ENCODE results near the gene SEL1L2. TPM values are rescaled to one million over a fixed set of nuclear protein-coding genes. Genes with fewer than 3 reads are reported as not detected.

The SEL1L2 gene
- total and polyA plus RNA-seq, 4 donors = 0.95 to 6.3 TPM; not detected in 2

DNA sequence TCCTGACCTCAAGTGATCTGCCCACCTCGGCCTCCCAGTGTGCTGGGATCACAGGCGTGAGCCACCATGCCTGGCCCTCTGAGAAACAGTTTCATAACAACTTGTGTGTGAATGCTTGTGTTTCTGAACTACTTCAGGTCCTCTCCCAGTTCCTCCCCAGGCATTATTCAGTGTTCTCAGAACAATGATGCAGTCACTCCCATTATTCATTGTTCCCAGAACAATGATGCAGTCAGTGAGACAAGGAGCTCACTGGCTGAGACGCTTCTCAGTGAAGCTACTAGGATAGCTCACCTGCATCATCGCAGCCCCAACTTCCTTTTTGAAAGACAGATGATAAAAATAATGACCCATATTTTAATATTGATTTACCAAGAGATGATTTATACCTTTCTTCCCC, 134.1 kb downstream of the SEL1L2 start:
- WGBS, 2 donors = 83 to 86% methylated on average over 4 of the region's 4 CpGs
- H3K4me1 ChIP-seq (ENCODE audit: control insufficient read depth in 1 of 2, insufficient read depth in 2 of 2, low read length in 2 of 2) = peaks cover 0 to 6% of the 10 kb centered on the region in 2 donors
- no peak for ATAC-seq (ENCODE audit: low FRiP score)
- H3K9me3 ChIP-seq (ENCODE audit: control insufficient read depth, low read length) = peaks cover 1% of the 10 kb centered on the region
- intact Hi-C loops (cut with DNase I) = no loop called here
- H3K4me3 ChIP-seq (ENCODE audit: low read length in 2 of 2) = no peak overlapping the region
- no peaks in the 10 kb centered on the region for H3K27me3 ChIP-seq (ENCODE audit: control insufficient read depth in 1 of 2, insufficient read depth in 2 of 2, low read length in 1 of 2)
- no peaks in the 10 kb centered on the region for H3K36me3 ChIP-seq (ENCODE audit: control insufficient read depth in 1 of 2, insufficient read depth in 2 of 2, low read length in 1 of 2)
- DNase-seq = no peak
- no peak overlapping the region for H3K27ac ChIP-seq (ENCODE audit: low read depth in 1 of 2, low read length in 2 of 2)

DNA sequence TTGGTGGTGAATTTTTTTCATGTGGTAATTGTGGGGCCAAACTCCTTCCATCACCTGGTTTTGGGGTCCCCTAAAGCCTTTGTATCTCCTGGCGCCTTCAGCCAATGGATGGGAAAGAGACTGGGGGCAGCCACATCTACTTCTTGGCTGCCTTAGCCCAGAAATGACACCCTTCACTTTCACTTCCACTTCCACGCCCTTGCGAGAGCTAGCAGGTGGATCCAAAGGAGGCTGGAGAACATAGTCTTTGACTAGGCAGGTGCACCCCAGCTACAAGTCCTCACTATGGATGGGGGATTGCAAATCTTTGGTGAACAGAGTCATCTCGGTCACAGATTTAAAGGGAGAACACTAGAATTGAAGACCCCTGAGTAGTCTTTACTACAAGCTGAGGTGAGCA, 134.8 kb downstream of the SEL1L2 start:
- Histone ChIP-seq H3K4me3 (ENCODE audit: low read length in 2 of 2) (no peak overlapping the region), H3K27me3 (ENCODE audit: control insufficient read depth in 1 of 2, insufficient read depth in 2 of 2, low read length in 1 of 2) (no peaks in the 10 kb centered on the region), H3K36me3 (ENCODE audit: control insufficient read depth in 1 of 2, insufficient read depth in 2 of 2, low read length in 1 of 2) (no peaks in the 10 kb centered on the region), H3K4me1 (ENCODE audit: control insufficient read depth in 1 of 2, insufficient read depth in 2 of 2, low read length in 2 of 2) (peaks cover 0 to 6% of the 10 kb centered on the region in 2 donors), H3K9me3 (ENCODE audit: control insufficient read depth, low read length) (peaks cover 1% of the 10 kb centered on the region), H3K27ac (ENCODE audit: low read depth in 1 of 2, low read length in 2 of 2) (no peak overlapping the region)
- intact Hi-C loops (cut with DNase I) = no loop called here
- no peak for DNase-seq
- no peak for ATAC-seq (ENCODE audit: low FRiP score)
- WGBS, 2 donors = 89 to 94% methylated on average over 4 of the region's 4 CpGs

DNA sequence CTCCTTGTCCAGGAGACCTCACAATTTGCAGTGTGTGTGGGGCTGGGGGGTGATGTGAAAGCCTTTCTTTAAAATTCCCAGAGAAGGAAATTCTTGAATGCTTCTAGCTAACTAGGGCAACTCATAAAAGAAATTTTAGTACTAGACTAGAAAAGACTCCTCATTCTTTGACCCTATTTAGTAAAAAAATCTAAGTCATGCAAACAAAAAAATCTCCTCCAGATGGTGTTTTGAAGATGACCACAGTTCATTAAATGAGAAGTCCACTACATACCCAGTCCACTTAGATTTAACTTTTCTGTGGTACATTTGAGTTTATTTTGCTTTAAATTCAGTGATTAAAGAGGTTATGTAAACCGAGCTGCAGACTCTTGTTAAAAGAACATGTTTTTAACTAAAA, 138.1 kb downstream of the SEL1L2 start:
- Histone ChIP-seq H3K27ac (ENCODE audit: low read depth in 1 of 2, low read length in 2 of 2) (no peak overlapping the region), H3K4me1 (ENCODE audit: control insufficient read depth in 1 of 2, insufficient read depth in 2 of 2, low read length in 2 of 2) (peaks cover 0 to 2% of the 10 kb centered on the region in 2 donors), H3K36me3 (ENCODE audit: control insufficient read depth in 1 of 2, insufficient read depth in 2 of 2, low read length in 1 of 2) (no peaks in the 10 kb centered on the region), H3K9me3 (ENCODE audit: control insufficient read depth, low read length) (peaks cover 2% of the 10 kb centered on the region), H3K4me3 (ENCODE audit: low read length in 2 of 2) (no peak overlapping the region), H3K27me3 (ENCODE audit: control insufficient read depth in 1 of 2, insufficient read depth in 2 of 2, low read length in 1 of 2) (no peaks in the 10 kb centered on the region)
- 17 to 23% methylated on average over 1 of the region's 1 CpG for WGBS, 2 donors
- DNase-seq = no peak
- no peak for ATAC-seq (ENCODE audit: low FRiP score)
- intact Hi-C loops (cut with DNase I) = no loop called here

DNA sequence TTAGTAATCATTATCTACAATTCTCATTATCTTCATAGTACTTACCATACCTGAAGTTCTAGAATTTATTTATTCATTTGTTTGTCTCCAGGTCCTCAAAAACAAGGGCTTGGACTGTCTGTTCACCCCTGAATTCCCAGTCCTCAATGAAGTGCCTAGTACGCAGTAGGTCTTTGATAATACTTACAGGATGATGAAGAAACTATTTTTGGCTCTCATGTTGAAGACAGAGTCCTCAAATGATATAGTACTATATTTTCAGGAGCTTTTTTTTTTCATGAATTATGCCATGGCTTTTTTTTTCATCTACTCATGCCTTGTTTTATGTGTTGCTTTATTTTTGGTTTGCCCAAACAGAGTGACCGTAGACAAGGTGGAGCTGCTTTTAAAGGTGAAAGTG, 139.1 kb downstream of the SEL1L2 start:
- peak; percentile 22 for ATAC-seq (ENCODE audit: low FRiP score)
- H3K4me1 ChIP-seq (ENCODE audit: control insufficient read depth in 1 of 2, insufficient read depth in 2 of 2, low read length in 2 of 2) = peaks cover 0 to 2% of the 10 kb centered on the region in 2 donors
- no peaks in the 10 kb centered on the region for H3K36me3 ChIP-seq (ENCODE audit: control insufficient read depth in 1 of 2, insufficient read depth in 2 of 2, low read length in 1 of 2)
- intact Hi-C loops (cut with DNase I) = no loop called here
- no peak for DNase-seq
- H3K27me3 ChIP-seq (ENCODE audit: control insufficient read depth in 1 of 2, insufficient read depth in 2 of 2, low read length in 1 of 2) = no peaks in the 10 kb centered on the region
- H3K27ac ChIP-seq (ENCODE audit: low read depth in 1 of 2, low read length in 2 of 2) = no peak overlapping the region
- H3K9me3 ChIP-seq (ENCODE audit: control insufficient read depth, low read length) = peaks cover 2% of the 10 kb centered on the region
- WGBS, 2 donors = 32 to 41% methylated on average over 2 of the region's 2 CpGs
- H3K4me3 ChIP-seq (ENCODE audit: low read length in 2 of 2) = no peak overlapping the region

- ATAC-seq (ENCODE audit: low FRiP score) (no peak), DNase-seq (no peak)
- no peak overlapping the region for H3K27ac ChIP-seq (ENCODE audit: low read depth in 1 of 2, low read length in 2 of 2)
- intact Hi-C loops (cut with DNase I) = no loop called here
- 82 to 90% methylated on average over 4 of the region's 4 CpGs for WGBS, 2 donors
- peaks cover 2% of the 10 kb centered on the region for H3K9me3 ChIP-seq (ENCODE audit: control insufficient read depth, low read length)
- H3K27me3 ChIP-seq (ENCODE audit: control insufficient read depth in 1 of 2, insufficient read depth in 2 of 2, low read length in 1 of 2) = no peaks in the 10 kb centered on the region
- H3K36me3 ChIP-seq (ENCODE audit: control insufficient read depth in 1 of 2, insufficient read depth in 2 of 2, low read length in 1 of 2) = no peaks in the 10 kb centered on the region
- no peak overlapping the region for H3K4me3 ChIP-seq (ENCODE audit: low read length in 2 of 2)
- H3K4me1 ChIP-seq (ENCODE audit: control insufficient read depth in 1 of 2, insufficient read depth in 2 of 2, low read length in 2 of 2) = no peaks in the 10 kb centered on the region
Observed at GRCh38 chr20:13844296-13844695, 146.1 kb downstream of the SEL1L2 start.

DNA sequence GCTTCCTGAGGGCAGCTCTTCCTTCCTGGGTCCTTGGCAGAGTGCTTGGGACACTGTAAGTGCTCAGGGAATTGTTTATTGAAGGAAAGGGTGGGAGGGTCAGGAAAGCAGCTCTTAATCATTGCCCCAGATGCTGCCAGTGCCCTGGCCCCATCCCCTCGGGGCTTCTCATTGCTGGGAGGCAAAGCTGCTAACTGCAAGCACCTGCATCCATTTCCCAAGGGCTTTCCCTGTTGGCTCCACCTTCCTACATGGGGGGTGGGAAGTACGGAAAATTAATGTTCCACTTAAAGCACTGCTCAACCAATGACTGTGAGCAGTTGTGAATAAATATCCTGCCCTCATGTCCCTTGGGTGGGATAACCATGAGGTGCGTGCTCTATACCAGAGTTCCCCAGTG, 149.2 kb downstream of the SEL1L2 start:
- ATAC-seq (ENCODE audit: low FRiP score) (no peak), DNase-seq (no peak)
- Histone ChIP-seq H3K27ac (ENCODE audit: low read depth in 1 of 2, low read length in 2 of 2) (no peak overlapping the region), H3K36me3 (ENCODE audit: control insufficient read depth in 1 of 2, insufficient read depth in 2 of 2, low read length in 1 of 2) (no peaks in the 10 kb centered on the region), H3K4me3 (ENCODE audit: low read length in 2 of 2) (no peak overlapping the region), H3K9me3 (ENCODE audit: control insufficient read depth, low read length) (no peaks in the 10 kb centered on the region), H3K4me1 (ENCODE audit: control insufficient read depth in 1 of 2, insufficient read depth in 2 of 2, low read length in 2 of 2) (no peaks in the 10 kb centered on the region), H3K27me3 (ENCODE audit: control insufficient read depth in 1 of 2, insufficient read depth in 2 of 2, low read length in 1 of 2) (no peaks in the 10 kb centered on the region)
- WGBS, 2 donors = 73 to 79% methylated on average over 3 of the region's 3 CpGs
- intact Hi-C loops (cut with DNase I) = no loop called here

DNA sequence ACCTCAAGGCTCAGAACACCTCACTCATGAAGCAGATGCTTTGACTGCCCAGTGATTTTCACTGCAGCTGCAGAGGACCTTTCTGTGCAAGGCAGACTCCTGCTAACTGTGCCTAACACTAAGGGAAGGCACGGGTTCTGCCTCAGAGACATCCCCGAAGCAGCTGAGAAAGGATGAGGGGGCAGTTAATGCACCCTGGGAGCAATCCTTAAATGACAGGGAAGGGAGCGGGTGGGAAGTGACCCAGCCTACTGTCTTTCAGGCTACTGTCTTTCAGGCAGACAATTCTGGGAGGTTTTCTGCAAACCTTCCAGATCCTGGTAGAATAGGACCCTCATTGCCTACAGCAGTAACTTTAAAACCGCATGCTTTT, 150.3 kb downstream of the SEL1L2 start:
- 71 to 78% methylated on average over 4 of the region's 4 CpGs for whole genome bisulfite sequencing, 2 donors
- no peaks in the 10 kb centered on the region for H3K27me3 ChIP-seq (ENCODE audit: control insufficient read depth in 1 of 2, insufficient read depth in 2 of 2, low read length in 1 of 2)
- DNase-seq = no peak
- no peaks in the 10 kb centered on the region for H3K4me1 ChIP-seq (ENCODE audit: control insufficient read depth in 1 of 2, insufficient read depth in 2 of 2, low read length in 2 of 2)
- ATAC-seq (ENCODE audit: low FRiP score) = no peak
- H3K4me3 ChIP-seq (ENCODE audit: low read length in 2 of 2) = no peak overlapping the region
- no peaks in the 10 kb centered on the region for H3K9me3 ChIP-seq (ENCODE audit: control insufficient read depth, low read length)
- intact Hi-C loops (cut with DNase I) = no loop called here
- H3K27ac ChIP-seq (ENCODE audit: low read depth in 1 of 2, low read length in 2 of 2) = no peak overlapping the region
- H3K36me3 ChIP-seq (ENCODE audit: control insufficient read depth in 1 of 2, insufficient read depth in 2 of 2, low read length in 1 of 2) = no peaks in the 10 kb centered on the region

GRCh38 chr20:13839421-13840092, 150.9 kb downstream of the SEL1L2 start:
- 64 to 68% methylated on average over 4 of the region's 4 CpGs for WGBS, 2 donors
- no peaks in the 10 kb centered on the region for H3K4me1 ChIP-seq (ENCODE audit: control insufficient read depth in 1 of 2, insufficient read depth in 2 of 2, low read length in 2 of 2)
- no peaks in the 10 kb centered on the region for H3K36me3 ChIP-seq (ENCODE audit: control insufficient read depth in 1 of 2, insufficient read depth in 2 of 2, low read length in 1 of 2)
- H3K9me3 ChIP-seq (ENCODE audit: control insufficient read depth, low read length) = no peaks in the 10 kb centered on the region
- no peak overlapping the region for H3K27ac ChIP-seq (ENCODE audit: low read depth in 1 of 2, low read length in 2 of 2)
- ATAC-seq (ENCODE audit: low FRiP score) (no peak), DNase-seq (no peak)
- H3K27me3 ChIP-seq (ENCODE audit: control insufficient read depth in 1 of 2, insufficient read depth in 2 of 2, low read length in 1 of 2) = no peaks in the 10 kb centered on the region
- intact Hi-C loops (cut with DNase I) = no loop called here
- no peak overlapping the region for H3K4me3 ChIP-seq (ENCODE audit: low read length in 2 of 2)

GRCh38 chr20:13838664-13839063, 151.8 kb downstream of the SEL1L2 start:
- H3K36me3 ChIP-seq (ENCODE audit: control insufficient read depth in 1 of 2, insufficient read depth in 2 of 2, low read length in 1 of 2) = no peaks in the 10 kb centered on the region
- H3K4me3 ChIP-seq (ENCODE audit: low read length in 2 of 2) = no peak overlapping the region
- no peak for ATAC-seq (ENCODE audit: low FRiP score)
- H3K27me3 ChIP-seq (ENCODE audit: control insufficient read depth in 1 of 2, insufficient read depth in 2 of 2, low read length in 1 of 2) = no peaks in the 10 kb centered on the region
- WGBS, 2 donors = 75 to 79% methylated on average over 7 of the region's 7 CpGs
- no peak overlapping the region for H3K27ac ChIP-seq (ENCODE audit: low read depth in 1 of 2, low read length in 2 of 2)
- intact Hi-C loops (cut with DNase I) = no loop called here
- no peak for DNase-seq
- H3K4me1 ChIP-seq (ENCODE audit: control insufficient read depth in 1 of 2, insufficient read depth in 2 of 2, low read length in 2 of 2) = no peaks in the 10 kb centered on the region
- H3K9me3 ChIP-seq (ENCODE audit: control insufficient read depth, low read length) = no peaks in the 10 kb centered on the region
